Gastroesophageal sphincter (tissue), 4 donors: Measurements from ENCODE around the gene RAB28. TPM values are rescaled to one million over a fixed set of nuclear protein-coding genes. Genes with fewer than 3 reads are reported as not detected.

ENCODE experiments used
- ATAC-seq: fragments of 150-250 bp; one replicate; pipeline ENCODE4 v1.9.1; 2016; ENCODE audit warnings: mild to moderate bottlenecking, moderate library complexity
- H3K27ac ChIP-seq, 4 donors: fragments of 200-600 bp; sonication (generic) in 3 of 4; 1 replicate in 3 of 4; 2 replicates in 1 of 4; pipeline ENCODE4 v1.5.1; 2016 to 2019
- H3K27me3 ChIP-seq: fragments of 200-600 bp; sonication (generic); one replicate; pipeline ENCODE4 v1.5.1; 2019
- H3K36me3 ChIP-seq, 2 donors: fragments of 200-600 bp; sonication (generic); one replicate each; pipeline ENCODE4 v1.5.1; 2019; ENCODE audit warnings: control low read depth in 1 of 2
- H3K4me1 ChIP-seq, 3 donors: fragments of 200-600 bp; sonication (generic); 1 replicate in 2 of 3; 2 replicates in 1 of 3; pipeline ENCODE4 v1.5.1; 2016 to 2019; ENCODE audit warnings: control low read depth in 2 of 3
- H3K4me3 ChIP-seq, 2 donors: fragments of 200-600 bp; sonication (generic); one replicate each; pipeline ENCODE4 v1.5.1; 2019; ENCODE audit warnings: mild to moderate bottlenecking in 1 of 2, moderate library complexity in 1 of 2
- H3K9me3 ChIP-seq, 3 donors: fragments of 200-600 bp; sonication (generic); one replicate each; pipeline ENCODE4 v1.5.1; 2017 to 2019; ENCODE audit warnings: control low read depth in 2 of 3
- EP300 ChIP-seq: sonication (generic); formaldehyde crosslinking; IDR thresholded peaks from one replicate; pipeline ENCODE4 v1.6.1; 2017; ENCODE audit warnings: antibody characterized with exemption, mild to moderate bottlenecking
- POLR2A ChIP-seq, 2 donors: fragments of 450-650 bp; IDR thresholded peaks; one replicate each; pipeline ENCODE4 v1.6.1; 2017; ENCODE audit warnings: antibody characterized with exemption in 2 of 2, mild to moderate bottlenecking in 2 of 2, moderate library complexity in 1 of 2
- POLR2AphosphoS5 ChIP-seq: sonication (generic); formaldehyde crosslinking; IDR thresholded peaks from one replicate; pipeline ENCODE4 v1.6.1; 2017; ENCODE audit warnings: antibody characterized with exemption
- whole genome bisulfite sequencing, 2 donors: methylation state at CpG; one replicate each; pipeline ENCODE4 v1.1.5; 2018; ENCODE audit warnings: low coverage in 1 of 2; 5-methylcytosine and 5-hydroxymethylcytosine counted together
- total RNA-seq, 4 donors: library from RNA; depleted of rRNA; stranded (reverse); fragments of >200 nt; gene quantifications; one replicate each; pipeline ENCODE4 v1.1.0, GENCODE V29; 2016
- TF ChIP-seq, protein P1 (sequence below), 4 experiments: fragments of 200-600 bp in 2 of 4; fragments of 450-650 bp in 2 of 4; sonication (generic) in 1 of 4; IDR thresholded peaks; one replicate each; pipeline ENCODE4 v1.5.1; 2017 to 2019; ENCODE audit warnings: antibody characterized with exemption in 4 of 4, mild to moderate bottlenecking in 2 of 4, moderate library complexity in 2 of 4

RAB28 gene
- total RNA-seq, 4 donors from 2014 or later: 14.8 to 25.7 (median 18.3) TPM

DNA sequence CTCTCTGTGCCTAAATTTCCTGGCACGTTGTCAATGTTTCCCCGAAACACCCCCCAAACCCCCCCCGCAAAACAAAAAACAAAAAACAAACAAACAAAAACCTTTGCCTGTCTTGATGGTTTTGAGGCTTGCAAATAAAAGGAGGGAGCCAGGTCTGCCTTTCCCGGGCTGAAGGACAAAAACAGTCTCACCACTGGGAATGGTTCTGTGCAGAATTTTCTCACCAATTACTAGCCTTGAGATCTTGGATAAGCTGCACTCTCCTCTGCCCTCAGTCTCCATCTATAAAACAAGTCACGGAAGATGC lies 44.6 kb upstream of the RAB28 start:
- no peak overlapping the region for H3K27ac ChIP-seq
- TF ChIP-seq, protein P1, sequence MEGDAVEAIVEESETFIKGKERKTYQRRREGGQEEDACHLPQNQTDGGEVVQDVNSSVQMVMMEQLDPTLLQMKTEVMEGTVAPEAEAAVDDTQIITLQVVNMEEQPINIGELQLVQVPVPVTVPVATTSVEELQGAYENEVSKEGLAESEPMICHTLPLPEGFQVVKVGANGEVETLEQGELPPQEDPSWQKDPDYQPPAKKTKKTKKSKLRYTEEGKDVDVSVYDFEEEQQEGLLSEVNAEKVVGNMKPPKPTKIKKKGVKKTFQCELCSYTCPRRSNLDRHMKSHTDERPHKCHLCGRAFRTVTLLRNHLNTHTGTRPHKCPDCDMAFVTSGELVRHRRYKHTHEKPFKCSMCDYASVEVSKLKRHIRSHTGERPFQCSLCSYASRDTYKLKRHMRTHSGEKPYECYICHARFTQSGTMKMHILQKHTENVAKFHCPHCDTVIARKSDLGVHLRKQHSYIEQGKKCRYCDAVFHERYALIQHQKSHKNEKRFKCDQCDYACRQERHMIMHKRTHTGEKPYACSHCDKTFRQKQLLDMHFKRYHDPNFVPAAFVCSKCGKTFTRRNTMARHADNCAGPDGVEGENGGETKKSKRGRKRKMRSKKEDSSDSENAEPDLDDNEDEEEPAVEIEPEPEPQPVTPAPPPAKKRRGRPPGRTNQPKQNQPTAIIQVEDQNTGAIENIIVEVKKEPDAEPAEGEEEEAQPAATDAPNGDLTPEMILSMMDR (IDR thresholded peaks at IDR 0.05): no peak
- no peak for TF ChIP-seq EP300
- H3K4me3 ChIP-seq: no peak overlapping the region
- ATAC-seq: no peak
- H3K27me3 ChIP-seq: peaks cover 100% of the 10 kb centered on the region
- WGBS, 2 donors: 7 to 10% methylated on average over 2 to 3 of the region's 5 CpGs
- no peaks in the 10 kb centered on the region for H3K36me3 ChIP-seq
- H3K4me1 ChIP-seq: peaks cover 0 to 31% (median 4%) of the 10 kb centered on the region in 3 donors
- peaks cover 0 to 15% (median 0%) of the 10 kb centered on the region in 3 donors for H3K9me3 ChIP-seq

DNA sequence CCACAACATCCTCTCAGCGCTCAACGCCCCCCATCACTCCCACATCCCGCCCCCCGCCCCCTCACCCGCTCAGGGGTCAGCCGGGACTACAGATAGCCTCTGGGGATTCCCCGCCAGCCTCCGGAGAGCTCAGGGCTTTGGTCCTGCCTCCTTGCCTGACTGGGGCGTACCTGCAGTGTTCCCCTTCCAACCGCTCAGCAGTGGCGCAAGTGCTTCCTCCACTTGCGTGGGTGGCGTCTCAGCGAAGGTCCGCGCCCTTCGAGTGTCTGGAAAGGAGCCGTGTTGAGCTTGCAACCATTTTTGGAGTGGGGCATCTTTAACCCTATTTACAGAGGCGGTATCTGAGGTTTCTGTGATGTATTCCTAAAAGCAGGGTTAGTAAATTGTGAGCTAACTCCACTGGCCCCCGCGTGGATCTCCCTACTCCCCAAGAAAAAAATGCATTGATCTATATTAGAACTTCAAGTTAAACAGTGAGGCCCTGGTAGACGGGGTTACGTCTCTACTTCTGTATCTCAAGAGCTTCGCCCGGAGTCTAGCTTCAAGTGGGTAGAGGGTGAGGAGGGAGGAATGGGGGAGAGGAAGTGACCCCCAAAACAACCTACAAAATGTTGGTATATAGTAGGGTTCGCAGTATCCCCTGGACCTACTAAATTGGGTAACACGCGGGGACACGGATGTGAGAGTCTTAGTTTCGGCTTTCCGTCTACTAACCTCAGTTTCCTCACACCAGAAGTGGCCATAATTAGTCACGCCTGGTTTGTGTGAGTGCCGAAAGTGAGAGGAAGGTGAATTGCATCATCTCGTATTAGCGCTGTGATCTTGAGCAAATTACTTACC lies 44.1 kb upstream of the RAB28 start:
- Histone ChIP-seq H3K27me3 (peaks cover 100% of the 10 kb centered on the region), H3K9me3 (peaks cover 0 to 21% (median 0%) of the 10 kb centered on the region in 3 donors), H3K4me1 (peaks cover 0 to 36% (median 4%) of the 10 kb centered on the region in 3 donors), H3K4me3 (no peak overlapping the region), H3K27ac (no peak overlapping the region), H3K36me3 (no peaks in the 10 kb centered on the region)
- TF ChIP-seq POLR2A (IDR thresholded peaks at IDR 0.05): no peak
- TF ChIP-seq POLR2AphosphoS5: no peak
- TF ChIP-seq, protein P1 (IDR thresholded peaks at IDR 0.05): no peak
- TF ChIP-seq EP300: no peak
- 11 to 16% methylated on average over 13 to 15 of the region's 35 CpGs for WGBS, 2 donors
- no peak for ATAC-seq

DNA sequence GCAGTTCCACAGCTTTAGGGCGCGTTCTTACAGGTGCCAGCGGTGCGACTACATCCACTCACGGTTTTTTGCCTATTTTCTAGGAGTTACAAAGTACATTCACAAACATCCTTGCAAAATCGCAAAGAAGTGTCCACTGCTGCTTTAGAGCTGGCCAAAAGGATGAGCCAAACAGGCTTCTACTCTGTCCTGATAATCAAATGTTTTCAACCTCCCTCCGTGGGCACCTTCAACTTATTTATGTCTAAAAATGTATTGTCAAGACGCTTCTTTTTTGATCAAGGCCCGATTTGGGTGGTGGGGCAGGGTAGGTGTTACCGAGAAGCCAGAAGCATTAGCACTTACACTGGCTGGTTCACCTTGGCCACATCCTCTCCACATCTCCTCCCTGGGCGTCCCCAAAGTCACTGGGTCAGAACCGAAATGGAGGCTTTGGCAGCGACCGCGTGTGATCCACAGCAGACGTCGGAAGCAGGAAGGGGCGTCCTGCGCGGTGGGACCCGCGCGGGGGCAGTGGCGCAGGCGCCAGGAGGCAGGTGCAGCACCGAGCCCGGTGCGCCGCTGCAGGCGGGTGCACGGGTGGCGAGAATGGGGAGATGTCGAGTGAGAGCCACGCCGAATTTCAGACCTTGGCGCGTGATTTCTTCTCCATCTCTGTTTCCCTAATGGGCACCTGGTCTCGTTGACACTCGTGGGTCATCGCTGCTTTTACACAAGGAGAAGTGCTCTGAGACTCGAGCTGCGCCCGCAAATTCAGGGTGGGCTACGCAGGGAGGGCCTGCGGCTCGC lies 43.2 kb upstream of the RAB28 start:
- no peak for ATAC-seq
- no peak overlapping the region for H3K4me3 ChIP-seq
- 13 to 23% methylated on average over 10 to 11 of the region's 46 CpGs for WGBS, 2 donors
- TF ChIP-seq, protein P1 (IDR thresholded peaks at IDR 0.05): no peak
- TF ChIP-seq EP300: no peak
- TF ChIP-seq POLR2AphosphoS5: no peak
- TF ChIP-seq POLR2A (IDR thresholded peaks at IDR 0.05): no peak
- H3K27ac ChIP-seq: no peak overlapping the region
- no peaks in the 10 kb centered on the region for H3K36me3 ChIP-seq
- peaks cover 0 to 24% (median 0%) of the 10 kb centered on the region in 3 donors for H3K9me3 ChIP-seq
- H3K27me3 ChIP-seq: peaks cover 100% of the 10 kb centered on the region
- peaks cover 0 to 44% (median 4%) of the 10 kb centered on the region in 3 donors for H3K4me1 ChIP-seq

DNA sequence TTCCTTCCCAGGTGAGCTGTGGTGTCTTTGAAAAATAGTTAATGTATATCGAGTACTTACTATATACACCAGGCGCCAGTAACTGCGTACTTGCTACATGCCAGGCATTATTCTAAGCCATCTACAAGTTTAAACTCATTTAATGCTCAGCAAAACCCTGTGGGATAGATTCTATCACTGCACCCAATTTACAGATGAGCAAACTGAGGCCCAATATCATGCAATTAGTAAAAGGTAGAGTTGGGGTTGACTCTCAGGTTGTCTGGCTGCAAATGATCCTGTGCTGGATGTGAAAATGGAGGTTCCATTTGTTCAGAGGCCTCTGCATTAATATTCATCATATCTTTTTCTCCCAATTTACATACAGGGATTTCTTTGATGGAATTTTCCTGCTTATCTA lies 42.5 kb upstream of the RAB28 start:
- Histone ChIP-seq H3K4me3 (no peak overlapping the region), H3K4me1 (peaks cover 0 to 48% (median 4%) of the 10 kb centered on the region in 3 donors), H3K9me3 (peaks cover 0 to 24% (median 0%) of the 10 kb centered on the region in 3 donors), H3K27me3 (peaks cover 100% of the 10 kb centered on the region), H3K36me3 (no peaks in the 10 kb centered on the region), H3K27ac (no peak overlapping the region)
- 67% methylated on average over 3 of the region's 3 CpGs; no CpG with 5 or more reads in 1 of the 2 donors for WGBS, 2 donors
- TF ChIP-seq EP300 (no peak), POLR2A (IDR thresholded peaks at IDR 0.05) (no peak), POLR2AphosphoS5 (no peak)
- TF ChIP-seq, protein P1 (IDR thresholded peaks at IDR 0.05): no peak
- ATAC-seq: no peak
